Measurements from ENCODE around the gene C2orf49.
A peak's percentile ranks its signal among the peaks of the same experiment; 100 is the strongest.

The C2orf49 gene

DNA sequence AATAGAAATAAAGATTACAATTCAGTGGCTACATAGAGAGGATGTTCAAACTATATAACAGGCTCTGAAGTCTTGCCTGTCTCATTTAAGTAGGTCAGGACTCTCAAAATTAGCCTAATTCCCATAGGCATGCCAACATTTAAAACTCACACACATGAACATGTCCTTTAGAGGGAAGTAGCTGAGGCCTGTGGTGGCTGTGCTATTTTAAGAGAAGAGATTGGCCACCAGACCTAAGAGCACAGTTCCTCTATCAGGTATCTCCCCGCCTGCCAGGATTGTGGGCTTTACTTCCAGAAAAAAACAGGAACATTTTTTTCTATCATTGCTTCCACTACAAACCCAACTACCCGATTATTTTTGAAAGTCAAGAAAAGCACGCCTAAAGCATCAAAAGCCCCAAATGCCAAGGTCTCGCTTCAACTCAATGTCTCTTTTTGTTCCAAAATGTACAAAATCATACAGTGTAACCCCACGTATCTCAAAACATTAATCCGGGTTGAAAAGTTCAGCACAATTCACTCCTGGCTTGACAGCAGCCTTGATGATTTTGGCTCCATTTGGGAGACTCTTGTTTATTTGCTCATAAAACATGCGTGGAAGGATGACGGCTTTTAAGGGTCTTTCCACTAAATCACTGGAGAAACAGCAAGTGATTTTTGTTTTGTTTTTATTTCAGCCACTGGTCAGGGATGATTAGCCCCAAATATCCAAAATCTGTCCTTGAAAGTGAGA, 46.3 kb downstream of the C2orf49 start:
- no peak for DNase-seq (ENCODE audit: low read depth in 2 of 2)

DNA sequence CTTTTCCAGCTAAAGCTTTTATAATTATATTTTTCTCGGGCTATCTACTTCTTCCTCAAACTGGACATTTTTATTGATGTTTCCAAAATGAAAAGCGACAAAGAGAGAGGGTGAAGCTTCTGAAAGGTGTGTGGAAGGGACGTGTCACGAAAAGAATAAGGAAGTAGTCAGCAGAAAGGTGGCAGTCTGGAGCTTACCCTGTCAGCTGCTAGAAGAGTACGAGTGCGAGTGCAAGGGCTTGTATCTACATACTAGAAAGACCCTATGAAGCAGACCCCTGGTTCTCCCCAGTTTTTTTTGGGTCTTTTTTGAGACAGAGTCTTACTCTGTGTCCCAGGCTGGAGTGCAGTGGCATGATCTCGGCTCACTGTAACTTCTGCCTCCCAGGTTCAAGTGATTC, 46.9 kb downstream of the C2orf49 start:
- DNase-seq (ENCODE audit: low read depth in 2 of 2): no peak

DNA sequence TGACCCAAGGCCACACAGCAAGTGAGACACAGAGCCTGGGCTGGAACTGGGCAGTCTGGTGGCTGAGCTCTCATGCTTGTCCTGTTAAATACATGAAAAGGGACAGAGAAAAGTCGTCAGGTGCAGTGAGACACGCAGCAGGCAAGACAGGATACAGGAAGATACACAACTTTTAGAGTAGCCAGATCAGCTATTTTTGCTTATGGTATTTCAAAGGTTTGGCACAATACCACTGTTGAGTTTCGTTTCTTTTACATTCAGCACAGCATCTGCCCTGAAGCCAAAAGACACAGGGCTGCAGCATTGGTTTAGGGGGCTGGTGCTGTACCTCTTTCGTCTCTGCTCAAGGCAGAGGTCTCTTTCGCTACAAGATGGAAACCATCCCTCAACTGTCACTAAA, 47.5 kb downstream of the C2orf49 start:
- DNase-seq (ENCODE audit: low read depth in 2 of 2): no peak

DNA sequence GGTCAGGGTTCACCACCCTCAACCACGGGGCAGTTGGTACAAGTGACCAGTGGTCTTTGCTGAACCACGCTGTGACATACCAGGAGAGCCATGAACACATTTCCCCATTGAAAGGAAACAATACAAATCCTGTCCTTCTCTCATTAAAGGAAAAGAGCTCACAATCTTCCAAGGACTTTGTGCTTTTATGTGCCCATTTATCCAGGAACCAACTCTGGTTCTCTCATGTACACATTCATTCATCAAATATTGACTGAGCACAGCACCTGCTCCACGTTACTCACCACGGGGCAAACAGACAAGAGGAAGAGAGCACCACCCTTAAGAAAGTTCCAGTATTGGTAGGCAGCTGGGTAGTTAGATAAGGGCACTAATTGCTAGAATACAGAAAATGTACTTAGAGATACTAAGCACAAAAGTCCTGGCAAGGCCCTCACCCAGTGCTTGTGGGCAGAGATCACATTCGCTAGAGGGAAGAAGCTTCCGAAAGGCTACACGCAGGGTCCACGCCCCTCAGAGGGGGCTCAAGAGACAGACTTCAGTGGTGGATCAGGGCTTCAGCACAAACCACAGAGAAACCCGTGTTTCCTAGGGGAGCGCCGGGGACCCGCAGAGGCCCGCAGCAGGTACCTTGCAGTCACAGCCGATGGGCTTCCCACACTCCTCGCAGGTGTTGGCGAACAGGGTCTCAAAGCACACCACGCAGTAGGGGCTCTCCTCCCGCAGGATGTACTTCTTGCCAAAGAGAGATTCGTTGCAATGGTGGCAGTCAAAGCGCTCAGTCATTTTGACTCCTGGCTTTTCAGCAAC, 48.6 kb downstream of the C2orf49 start:
- DNase-seq (ENCODE audit: low read depth in 2 of 2): no peak

DNA sequence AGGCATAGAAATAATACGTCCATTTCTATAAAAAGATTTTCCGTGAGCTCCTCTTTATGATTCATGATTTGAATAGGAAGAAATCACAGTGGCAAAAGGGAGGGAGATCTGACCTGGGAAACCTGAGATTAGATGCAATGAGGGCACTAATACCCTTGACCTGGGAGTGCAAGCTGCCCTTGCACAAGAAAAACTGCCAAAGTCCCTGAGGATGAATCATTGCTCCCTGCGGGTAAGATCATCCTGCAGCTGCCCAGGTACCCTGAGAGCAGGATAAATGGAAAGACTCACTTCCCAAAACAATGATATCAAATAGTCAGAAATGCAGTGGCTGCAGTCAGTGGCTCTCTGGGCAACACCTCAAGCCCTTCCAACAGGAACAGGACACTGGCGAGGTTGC, 49.9 kb downstream of the C2orf49 start:
- DNase-seq (ENCODE audit: low read depth in 2 of 2): no peak

DNA sequence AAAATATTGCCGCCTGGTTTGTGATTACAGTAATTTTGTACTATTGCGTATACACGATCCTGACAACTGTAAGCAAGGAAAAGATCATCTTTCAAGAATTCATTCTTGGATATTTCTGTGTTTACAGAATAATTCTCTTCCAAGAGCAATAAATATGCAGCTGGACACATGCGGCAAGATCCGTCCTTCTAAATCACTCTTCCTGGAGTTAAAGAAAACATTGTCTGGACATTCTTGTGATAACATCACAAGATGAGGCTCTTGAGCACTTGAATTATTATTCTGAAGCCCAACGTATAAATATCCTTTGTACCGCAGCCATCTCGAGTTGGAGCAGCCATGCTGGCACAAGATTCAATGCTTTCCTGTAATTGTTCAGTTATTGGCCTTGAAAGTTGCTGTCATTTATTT, 51.6 kb downstream of the C2orf49 start:
- DNase-seq (ENCODE audit: low read depth in 2 of 2): no peak

DNA sequence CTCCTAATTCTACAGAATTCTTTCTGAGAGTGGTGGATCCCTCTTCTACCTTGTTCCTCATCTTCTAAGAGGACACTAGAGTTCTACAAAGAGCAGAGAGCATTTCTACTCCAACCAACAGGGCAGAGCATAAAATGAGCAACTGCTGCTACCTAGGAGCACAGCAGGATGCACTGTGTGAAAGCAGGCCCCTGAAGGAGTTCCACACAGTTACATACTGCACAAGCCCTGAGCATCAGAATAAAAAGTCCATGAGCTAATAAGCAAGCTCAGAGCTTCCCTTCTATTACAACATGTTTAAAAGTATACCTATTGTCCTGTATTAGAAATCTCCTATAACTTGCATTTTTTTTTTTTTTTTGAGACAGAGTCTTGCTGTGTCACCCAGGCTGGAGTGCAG, 53.1 kb downstream of the C2orf49 start:
- DNase-seq (ENCODE audit: low read depth in 2 of 2): no peak

DNA sequence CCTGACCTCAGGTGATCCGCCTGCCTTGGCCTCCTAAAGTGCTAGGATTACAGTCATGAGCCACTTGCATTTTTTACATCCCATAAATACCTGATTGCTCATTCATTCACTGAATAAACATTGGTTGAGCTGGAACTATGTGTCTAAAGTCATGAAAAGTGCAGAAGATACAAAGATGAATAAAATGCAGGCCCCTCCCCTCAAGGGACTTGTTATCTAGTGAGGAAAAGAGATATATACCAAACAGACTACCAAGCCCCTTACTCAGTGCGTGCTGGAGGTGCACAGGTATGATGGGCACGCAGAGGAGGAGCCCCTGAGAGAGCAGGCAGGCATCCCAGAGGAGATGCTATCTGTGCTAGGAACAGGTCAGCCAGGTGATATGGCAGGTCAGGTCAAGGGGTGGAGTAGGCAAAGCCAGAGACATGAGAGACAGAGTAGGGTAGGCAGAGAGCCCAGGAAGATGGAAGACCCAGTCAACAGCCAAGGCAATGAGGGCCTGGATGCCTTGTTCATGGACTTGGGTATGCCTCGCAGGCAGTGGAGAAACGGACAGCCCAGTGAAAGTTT, 53.8 kb downstream of the C2orf49 start:
- no peak for DNase-seq (ENCODE audit: low read depth in 2 of 2)

DNA sequence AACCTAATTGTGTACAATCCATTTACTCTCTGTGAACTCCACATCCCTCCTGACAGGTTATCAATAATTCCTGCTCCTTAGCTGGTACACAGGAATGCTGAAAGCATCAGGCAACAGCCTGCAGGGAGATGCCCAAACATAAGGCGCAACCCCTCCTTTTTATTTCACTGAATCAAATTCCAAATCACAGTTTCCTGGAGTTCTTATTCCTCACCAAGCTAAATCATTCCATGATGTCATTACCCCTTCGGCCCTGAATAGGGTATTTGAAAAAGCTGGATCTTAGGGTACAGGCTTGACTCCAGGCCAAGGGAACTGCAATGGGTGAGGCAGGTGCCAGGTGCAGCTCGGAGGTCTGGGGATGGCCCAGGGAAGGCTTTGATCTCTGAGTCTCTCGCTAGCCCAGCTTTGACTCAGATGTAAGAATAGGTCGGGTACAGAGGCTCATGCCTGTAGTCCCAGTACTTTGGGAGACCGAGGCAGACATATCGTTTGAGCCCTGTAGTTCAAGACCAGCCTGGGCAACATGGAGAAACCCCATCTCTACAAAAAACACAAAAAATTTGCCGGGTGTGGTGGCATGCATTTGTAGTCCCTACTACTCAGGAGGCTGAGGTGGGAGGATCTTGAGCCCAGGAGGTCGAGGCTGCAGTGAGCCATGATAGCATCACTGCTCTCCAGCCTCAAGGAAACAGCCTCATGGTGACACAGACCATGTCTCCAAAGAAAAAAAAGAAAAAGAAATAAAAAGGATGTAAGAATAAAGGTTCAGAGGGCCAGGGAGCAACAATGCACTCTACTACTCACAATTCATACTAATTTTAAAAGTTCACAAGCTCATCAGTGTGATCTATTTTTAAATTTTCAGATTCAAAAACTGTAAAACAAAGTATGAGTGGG, 54.7 kb downstream of the C2orf49 start:
- DNase-seq (ENCODE audit: low read depth in 2 of 2): no peak

DNA sequence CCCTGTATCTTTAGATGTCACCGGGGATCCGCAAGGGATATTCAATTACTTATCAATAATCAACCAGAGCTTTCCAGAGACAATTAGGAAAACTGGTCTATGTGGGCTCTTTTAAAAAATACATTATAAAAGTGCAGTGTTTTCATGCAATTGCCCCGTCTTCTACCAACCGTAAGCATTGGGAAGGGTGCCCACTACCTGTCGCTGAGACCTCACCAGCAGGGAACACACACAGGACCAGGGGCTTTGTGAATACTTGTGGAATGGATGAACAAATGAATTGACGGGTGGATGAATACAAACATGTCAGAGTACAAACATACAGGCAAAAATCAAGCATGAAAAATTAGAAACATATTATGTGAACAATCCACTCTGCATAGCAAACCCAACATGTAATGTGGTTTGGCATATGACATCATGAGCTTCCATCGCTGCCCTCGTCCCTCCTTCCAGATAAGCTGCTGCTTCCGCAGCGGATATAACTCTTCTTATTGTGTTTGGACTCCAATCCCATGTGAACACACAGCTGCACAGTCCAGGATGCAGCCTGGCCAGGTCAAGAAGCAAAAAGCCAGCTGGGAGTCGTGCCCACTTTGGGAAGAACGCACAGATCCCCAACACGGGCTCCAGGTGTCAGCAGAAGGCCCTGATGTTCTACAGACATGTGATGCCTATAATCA, 56.2 kb downstream of the C2orf49 start:
- no peak for DNase-seq (ENCODE audit: low read depth in 2 of 2)

DNA sequence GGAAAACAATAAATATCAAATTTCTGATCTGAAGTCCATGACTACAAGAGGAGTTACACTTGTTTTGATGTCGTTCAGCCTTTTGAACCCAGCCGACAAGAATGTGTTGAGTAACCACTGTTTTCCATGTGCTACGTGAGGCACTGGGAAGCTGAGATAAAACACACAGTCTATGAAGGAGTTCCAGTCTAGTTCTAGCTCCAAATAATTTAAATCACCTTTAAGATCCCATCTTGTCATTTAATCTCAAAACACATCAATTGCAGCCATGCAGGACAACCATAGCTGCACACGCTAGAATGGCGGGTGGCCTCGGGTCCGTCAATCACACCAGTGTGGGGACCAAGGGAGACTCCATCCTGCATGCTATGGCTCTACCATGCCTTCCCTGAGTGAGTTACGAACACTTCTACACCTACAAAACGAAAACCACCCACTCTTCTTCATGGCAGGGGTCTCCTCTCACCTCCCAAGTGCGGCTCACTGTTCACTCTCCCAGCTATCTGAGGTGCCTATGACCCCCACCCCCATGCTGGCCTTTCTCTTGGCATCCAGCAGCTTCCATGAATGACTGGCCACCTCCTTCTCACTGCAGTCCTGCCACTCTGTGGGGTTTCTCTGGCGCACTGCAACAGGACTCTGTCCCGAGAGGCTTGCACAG, 57.7 kb downstream of the C2orf49 start:
- DNase-seq (ENCODE audit: low read depth in 2 of 2): no peak

DNA sequence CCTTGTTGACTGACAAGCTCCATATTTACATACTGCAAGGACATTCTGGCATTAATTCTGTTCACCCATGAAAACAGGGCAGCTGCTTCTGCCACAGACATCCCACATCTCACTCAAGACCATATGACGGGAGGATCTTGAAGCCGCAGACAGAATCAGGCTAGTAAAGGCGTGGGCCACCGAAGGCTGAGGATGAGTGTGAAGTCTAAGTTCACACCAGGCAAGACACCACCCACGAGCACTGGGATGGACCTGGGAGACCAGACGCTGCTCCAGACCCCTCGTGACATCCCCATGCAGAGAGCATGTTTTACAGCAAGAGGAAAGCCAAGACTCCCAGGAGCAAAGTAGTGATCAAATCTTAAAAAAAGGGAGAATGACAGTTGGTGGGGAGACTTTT, 58.4 kb downstream of the C2orf49 start:
- DNase-seq (ENCODE audit: low read depth in 2 of 2): no peak

DNA sequence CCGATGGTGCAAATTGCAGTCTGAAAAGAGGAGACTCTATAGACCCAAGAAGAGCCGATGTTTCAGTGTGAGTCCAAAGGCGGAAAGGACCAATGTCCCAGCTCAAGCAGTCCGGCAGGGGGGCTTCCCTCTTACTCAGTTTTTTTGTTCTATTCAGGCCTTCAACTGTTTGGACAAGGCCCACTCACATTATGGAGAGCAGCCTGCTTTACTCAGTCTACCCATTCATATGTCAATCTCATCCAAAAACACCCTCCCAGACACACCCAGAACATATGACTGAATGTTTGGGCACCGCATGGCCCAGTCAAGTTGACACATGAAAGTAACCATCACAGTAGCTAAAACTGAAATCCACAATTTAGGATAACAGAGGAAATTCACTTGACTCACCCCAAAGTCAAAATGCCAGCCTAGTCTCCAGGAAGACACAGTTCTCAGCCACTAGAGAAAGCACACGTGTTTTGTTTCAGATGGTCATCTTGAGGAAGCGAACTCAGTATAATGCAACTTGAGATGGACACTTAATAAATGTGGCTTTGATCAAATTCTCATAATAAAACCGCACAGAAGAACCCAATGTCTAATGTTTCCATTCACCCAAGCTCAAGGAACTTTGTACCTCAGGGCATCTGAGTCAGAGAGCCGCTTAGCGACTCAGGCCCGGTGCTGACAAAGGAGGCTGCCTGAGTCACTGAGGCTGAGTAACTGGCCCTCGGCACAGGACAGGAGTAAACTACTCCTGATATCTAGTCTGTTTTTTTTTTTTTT, 59.1 kb downstream of the C2orf49 start:
- DNase-seq (ENCODE audit: low read depth in 2 of 2): peak; percentile 38 to 51

DNA sequence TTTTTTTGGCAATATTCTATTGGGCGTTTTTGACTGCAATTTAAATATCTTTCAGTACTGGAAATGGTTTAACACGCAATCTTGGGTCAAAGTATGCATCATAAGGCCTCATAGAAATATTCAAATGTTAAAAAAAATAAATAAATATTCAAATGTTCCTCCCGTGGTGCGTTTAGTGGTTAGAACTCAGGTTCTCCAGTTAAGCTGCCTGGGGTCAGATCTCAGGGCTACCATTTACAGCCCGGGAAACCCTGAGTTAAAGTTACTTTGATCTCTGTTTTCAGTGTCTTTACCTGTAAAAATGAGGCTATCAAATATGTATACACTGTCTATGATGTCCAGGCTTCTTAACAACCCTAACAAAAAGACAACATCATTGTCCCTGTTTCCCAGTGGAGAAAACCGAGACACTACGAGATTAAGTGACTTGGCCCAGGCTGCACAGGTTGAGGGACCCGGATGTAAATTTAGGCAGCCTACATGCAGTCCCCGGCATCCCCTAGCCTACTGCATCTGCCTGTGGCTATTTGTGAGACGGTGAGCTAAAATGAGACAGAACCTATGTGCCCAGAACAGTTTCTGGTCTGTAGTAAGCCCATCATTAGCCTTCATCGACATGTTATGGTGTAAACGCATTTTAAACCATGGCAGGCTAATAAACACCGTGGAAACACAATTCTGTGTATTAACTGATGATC, 59.8 kb downstream of the C2orf49 start:
- DNase-seq (ENCODE audit: low read depth in 2 of 2): no peak

DNA sequence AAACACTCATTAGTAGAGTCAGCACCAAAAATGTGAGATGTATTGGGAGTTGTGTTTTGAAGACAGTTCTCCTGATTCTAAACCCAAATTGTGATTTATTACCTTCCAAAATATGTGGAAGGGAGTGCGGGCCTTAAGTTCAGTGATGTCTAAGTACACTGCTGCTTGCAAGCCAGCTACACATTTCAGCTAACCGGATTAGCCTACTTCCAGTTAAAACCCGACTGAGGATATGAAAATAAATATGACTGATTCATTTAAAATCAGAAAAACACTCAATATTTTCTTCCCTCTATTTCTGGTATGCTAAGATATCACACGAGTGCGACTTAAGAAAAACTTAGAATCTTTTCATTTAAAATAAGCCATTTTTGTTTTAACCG, 60.6 kb downstream of the C2orf49 start:
- DNase-seq (ENCODE audit: low read depth in 2 of 2): no peak

DNA sequence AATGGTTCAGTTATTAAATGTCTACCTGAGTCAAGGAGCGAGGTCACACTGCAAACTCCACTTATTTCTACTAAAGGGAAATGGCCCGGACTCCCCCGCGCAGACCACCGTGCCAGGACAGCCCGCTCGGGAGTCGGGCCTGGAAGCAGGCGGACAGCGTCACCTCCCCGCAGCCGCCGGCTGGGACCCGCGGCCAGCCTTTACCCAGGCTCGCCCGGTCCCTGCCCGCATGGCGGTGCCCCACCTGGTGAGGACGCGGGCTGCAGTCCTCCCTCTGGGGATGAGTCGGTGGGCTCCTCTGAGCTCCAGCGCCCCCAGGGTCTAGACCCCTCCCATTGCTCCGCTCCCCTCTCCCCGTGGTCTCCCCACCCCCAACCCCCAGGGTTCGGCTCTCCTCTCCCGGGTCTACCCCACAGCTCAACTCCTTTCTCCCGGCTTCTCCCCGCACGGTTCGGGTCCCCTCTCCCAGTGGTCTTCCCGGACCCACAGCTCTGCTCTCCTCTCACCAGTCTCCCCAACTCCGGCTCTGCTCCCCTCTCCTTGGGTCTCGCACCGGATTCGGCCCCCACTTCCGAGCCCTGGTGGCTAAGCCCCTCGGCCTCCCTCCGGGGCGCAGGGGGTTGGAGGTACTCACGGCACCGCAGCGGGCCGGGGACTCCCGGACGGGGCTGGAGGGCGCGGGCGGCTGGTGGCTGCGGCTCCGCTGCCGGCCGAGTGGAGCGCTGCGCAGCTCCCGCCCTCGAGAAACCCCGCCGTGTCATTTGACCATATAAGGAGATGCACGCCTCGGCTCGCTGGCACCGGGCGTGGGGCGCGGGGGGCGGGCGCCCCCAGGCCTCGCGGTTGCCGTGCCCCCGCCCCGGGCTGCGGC, 61.2 kb downstream of the C2orf49 start, which contains the start of gene FHL2:
FHL2 (minus strand) TSS at position 716 of the 871 bp plus-strand sequence. CDS start 12,535 bp downstream, outside the sequence.
- peak; percentile 56 to 63 for DNase-seq (ENCODE audit: low read depth in 2 of 2)

Measured in stimulated activated CD4-positive, alpha-beta T cell treated with anti-CD3 and anti-CD28 coated beads, Interleukin-4, amount 100 ng/mL, for 48 hours (primary cell).